GM03348 (cell line): ENCODE data around the gene GMPPB.
A peak's percentile ranks its signal among the peaks of the same experiment; 100 is the strongest.
"Not testable (repeated sequence)": the region's sequence is repeated elsewhere in the genome, so short reads cannot be mapped to it uniquely, and the experiment has no call there.

Source experiments
- DNase-seq: peaks from one replicate; pipeline ENCODE4 v3.0.0; 2012; ENCODE audit warnings: low spot score

Gene GMPPB

DNA sequence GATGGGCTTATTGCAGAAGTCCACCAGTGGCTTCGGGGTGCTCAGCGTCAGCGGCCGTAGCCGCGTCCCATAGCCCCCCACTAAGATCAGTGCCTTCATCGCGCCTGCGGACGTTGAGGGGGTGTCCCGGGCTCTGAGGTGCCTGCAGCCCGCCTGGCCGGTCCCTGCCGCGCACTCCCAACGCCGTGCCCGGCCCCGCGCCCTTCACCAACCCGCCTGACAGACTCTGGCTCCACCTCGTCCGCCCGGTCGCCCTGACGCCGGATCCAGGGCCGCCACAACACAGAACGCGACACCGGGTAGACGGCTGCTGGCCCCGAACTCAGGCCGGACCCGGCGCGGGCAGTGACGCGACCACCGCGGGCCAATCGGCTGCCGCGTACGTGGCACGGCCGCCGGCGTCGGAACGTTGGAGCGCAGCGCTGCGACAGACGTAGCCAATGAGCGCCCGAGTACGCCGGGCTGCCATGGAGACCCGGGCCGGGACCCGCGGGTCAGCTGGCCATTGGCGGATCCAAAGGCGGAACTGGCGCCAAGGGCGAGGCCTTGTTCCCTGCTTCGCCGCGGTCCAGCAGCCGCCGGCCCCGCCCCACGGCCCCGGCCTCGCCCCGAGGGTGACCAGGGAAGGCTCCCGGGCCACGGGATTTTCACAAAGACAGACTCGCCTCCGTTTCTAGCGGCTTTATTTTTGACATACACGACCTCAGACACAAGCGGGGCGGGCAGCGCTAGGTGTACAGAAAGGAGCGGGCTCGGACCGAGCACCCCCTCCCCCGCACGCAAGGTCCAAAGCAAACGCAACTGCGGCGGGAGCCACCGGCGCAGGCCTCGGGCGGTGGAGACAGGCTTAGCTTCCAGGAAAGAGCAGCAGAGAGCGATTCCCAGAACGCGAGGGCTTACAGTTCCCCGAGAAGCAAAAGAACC is at the start of gene GMPPB:
GMPPB (minus strand) TSS at position 324 of the 924 bp plus-strand sequence; CDS start at position 99, 225 bp downstream.
- peak; percentile 100 for DNase-seq

DNA sequence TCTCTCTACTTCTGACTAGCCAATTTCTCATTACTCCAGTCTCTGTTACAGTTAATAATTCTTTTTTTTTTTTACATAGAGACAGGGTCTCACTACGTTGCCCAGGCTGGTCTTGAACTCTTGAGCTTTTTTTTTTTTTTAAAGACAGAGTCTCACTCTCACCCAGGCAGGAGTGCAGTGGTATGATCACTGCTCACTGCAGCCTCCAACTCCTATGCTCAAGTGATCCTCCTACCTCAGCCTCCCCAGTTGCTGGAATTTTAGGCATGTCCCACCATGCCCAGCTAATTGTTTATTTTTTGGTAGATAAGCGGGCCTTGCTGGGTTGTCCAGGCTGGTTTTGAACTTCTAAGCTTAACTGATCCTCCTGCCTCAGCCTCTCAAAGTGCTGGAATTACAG is 49.0 kb upstream of the GMPPB start:
- no peak for DNase-seq

DNA sequence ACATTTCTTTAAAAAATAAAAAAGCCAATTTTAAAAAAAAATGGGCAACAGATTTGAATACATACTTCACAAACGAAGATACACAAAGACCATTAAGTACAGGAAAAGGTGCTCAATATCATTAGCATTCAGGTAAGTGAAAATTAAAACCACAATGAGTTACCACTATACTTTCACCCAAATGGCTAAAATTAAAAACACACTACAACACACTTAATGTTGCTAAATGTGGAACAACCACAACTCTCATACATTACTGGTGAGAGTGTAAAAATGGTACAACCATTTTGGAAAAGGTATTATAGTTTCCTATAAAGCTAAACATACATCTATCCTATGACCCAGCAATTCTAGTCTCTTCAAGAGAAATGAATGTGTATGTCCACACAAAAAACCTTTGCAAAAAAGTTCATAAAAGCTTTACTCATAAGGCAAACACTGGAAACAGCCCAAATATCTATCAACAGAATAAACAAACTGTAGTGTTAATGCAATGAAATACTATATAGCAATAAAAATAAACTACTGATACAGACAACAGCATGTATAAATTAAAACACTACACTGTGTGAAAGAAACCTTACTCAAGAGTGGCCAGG is 47.7 kb upstream of the GMPPB start:
- no peak for DNase-seq

DNA sequence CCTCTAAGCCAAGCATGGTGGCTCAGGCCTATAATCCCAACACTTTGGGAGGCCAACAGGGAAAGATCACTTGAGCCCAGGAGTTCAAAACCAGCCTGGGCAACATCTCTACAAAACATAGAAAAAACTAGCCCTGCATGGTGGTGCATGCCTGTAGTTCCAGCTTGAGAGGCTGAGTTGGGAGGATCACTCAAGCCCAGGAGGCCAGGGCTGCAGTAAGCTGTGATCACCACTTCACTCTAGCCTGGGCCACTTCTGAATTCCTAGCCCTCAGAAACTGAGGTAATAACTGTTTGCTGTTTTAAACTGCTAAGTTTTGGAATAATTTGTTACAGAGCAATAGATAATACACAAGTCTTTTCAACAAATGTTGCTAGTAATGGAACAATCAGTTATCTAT is 46.2 kb upstream of the GMPPB start:
- DNase-seq: no peak

DNA sequence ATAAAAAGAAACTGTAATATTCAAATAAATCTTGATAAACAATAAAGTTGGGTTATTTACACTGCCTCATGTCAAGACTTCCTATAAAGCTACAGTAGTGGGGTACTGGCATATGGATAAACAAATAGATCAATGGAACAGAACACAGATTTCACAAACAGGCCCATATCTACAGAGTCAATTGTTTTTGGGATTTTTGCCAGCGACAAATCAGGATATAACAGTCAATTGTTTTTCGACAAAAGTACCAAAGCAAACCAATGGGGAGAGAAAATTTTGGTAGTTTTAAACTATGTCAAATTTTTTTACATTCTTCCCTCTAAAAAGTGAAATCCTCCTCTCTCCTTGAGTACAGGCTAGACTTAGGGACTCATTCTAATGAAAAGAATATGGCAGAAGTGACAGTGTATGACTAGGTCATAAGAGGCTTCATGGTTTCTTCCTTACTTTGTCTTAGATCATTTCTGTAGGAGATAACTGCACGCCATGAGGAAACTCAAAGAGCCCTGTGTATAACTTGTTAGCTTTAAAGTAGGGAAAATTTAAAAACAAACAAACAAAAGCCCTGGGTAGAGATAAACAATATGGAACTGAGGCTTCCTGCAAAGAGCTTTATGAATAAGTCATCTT is 45.6 kb upstream of the GMPPB start:
- DNase-seq: no peak

DNA sequence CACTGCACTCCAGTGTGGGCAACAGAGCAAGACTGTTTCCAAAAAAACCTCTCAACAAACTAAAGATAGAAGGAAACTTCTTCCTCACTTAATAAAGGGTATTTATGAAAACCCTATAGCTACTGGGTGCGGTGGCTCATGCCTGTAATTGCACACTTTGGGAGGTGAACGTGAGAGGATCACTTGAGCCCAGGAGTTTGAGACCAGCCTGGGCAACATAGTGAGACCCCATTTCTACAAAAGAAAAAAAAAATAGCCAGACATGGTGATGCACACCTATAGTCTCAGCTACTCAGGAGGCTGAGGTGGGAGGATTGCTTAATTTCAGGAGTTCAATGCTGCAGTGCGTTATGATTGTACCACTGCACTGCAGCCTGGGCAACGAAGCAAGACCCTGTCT is 40.2 kb upstream of the GMPPB start:
- no peak for DNase-seq

DNA sequence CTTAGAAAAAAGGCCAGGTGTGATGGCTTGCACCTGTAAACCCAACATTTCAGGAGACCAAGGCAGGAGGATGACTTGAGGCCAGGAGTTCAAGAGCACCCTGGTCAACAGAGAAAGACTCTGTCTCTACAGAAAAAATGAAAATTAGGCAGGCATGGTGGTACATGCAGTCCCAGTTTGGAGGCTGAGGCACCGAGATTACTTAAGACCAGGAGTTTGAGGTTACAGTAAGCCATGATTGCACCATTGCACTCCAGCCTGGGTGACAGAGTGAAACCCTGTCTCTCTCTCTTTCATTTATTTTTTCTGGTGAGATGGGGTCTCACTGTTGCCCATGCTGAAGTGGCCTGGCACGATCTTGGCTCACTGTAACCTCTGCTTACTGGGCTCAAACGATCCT is 37.9 kb upstream of the GMPPB start:
- no peak for DNase-seq

DNA sequence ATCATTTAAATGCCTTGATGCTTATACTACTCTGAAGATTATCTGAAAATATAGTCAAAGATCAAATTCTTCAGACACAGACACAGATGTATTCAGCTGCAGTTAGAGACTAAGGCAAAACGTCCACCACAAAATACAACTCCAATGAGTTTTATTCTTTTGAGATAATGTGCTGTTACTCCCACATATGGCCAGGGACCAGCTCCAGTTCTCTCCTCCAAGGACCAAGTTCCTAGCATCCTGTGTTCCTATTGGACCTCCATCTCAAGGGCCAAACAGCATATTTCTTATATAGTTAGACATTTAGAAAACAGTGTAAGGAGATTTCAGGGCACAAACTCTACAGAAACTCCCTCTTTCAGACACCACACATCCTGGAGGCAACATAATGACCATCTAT is 35.5 kb upstream of the GMPPB start:
- DNase-seq: no peak

DNA sequence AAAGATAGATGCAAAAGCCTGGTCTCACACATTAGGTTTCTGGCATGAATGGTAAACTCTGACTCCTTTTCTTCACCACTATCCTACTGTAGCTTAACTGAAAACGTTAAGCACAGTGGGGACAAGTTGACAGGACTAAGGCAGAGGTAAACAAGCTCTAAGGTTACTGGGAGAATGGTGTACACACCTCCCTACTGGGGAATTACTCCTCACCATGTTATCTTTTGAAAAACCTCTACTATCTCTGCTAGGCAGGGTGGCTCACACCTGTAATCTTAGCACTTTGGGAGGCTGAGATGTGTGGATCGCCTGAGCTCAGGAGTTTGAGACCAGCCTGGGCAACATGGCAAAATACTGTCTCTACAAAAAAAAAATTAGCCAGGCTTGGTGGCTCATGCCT is 33.4 kb upstream of the GMPPB start:
- DNase-seq: no peak

DNA sequence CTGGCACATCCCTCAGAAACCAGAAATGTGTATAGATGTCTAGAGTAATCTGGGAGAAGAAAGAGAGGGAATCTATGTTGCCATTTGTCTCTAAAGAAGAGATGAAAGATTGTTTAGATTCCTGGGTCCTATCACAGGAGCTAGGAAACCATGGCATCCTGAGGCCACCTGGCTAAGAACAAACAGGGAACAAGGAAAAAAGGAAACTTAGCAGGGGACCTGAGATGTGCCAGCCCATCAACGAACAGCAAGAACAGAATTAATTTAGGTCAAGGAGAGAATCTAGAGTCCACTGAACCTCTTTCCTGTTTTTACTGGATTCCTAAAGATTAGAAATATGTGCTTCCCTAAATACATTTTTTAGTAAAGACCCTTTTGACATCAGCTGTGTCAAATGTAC is 32.3 kb upstream of the GMPPB start:
- DNase-seq: no peak

DNA sequence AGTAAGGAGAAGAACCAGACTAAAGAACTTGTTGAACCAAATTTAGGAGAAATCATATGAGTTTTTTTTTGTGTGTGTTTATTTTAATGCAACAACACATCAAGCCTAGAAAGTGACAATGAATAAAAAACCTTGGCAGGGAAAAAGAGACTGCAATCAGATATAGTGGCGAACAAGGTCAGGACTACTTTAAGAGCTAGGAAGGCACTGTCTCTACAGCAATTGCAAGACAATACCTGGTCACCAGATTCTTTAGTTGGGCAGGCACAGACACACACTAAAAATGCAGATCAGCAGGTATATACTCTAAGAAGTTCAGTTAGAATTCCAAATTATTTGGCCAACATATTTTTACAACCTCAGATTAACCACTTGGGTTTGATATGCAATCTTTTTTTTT is 30.8 kb upstream of the GMPPB start:
- DNase-seq: no peak

DNA sequence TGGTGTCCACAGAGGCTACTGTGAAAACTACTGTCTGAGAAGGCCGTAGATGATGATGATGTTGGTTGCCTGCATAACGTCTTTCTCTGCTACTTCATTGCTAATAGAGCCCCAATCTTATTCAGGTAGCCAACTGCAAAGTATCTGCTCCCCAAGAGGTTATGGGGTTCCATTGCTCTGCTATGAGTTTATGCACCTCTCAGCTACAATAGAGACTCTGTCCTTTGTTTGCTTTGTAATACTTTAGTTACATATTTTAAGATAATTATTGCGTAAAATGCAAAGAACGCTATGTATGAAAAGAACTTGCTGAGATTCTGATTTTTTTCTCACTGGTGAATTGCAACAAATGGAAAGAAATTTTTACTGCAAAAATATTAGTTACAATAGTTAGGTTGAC is 27.8 kb upstream of the GMPPB start:
- DNase-seq: no peak

DNA sequence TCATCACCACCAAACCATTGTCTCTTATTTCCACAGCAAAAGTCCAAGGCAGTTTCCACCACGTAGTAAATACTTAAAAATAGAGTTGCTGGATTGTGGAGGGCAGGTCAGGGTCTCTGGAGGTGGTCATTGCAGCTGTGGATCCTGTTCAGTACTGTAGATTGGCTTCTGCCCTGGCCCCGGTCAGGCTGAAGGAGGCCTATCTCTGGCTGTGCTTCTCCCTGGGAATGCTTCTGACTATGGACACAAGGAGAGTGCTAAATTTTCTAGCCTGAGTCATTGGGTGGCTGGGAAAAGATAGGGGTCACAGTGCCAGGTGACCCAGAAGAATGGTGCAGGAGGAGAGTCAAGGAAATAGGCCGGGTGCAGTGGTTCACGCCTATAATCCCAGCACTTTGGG is 26.3 kb upstream of the GMPPB start:
- no peak for DNase-seq

DNA sequence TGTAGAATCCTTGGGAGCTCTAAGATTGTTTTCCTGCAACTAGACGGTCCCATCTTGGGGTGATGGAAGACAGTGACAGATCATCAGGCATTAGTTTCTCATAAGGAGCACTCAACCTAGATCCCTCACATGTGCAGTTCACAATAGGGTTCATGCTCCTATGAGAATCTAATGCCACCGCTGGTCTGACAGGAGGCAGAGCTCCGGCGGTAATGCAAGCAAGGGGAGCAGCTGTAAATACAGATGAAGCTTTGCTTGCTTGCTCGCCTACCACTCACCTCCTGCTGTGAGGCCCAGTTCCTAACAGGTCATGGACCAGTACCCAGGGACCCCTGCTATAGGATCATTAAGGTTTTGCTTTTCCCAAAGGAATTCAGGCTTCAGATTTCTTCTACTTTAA is 25.1 kb upstream of the GMPPB start:
- not testable (repeated sequence) for DNase-seq

DNA sequence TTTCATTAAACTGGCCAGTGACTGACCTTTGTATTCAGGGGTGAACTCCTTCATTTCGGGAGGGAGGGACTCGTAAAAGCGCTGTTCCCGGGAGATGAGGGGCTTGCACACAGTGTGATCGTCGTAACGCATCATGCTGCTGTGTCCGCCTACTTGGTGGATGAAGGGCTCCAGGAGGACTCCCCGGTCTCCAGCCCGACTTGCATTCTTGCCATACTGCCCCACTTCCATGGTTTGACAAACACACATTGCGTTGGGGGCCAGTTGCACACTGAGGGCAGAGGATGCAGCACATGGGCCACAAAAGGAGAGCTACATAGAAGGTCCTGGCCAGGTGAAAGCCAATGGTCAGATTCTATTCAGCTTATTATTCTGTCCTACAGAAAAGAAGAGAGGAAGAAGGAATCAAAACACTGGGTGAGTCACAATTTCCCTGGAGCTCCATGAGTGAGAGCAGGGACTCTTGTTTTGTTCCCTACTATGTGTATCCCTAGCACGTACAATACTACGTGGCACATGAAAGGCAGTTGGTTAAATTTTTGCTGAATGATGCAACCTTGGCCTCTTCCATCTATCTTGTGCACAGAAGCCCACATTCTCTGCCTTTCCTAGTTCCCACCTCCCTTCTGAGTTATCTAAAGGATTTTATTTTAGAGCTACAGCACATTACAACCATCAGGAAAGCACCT is 24.2 kb upstream of the GMPPB start:
- DNase-seq: no peak

DNA sequence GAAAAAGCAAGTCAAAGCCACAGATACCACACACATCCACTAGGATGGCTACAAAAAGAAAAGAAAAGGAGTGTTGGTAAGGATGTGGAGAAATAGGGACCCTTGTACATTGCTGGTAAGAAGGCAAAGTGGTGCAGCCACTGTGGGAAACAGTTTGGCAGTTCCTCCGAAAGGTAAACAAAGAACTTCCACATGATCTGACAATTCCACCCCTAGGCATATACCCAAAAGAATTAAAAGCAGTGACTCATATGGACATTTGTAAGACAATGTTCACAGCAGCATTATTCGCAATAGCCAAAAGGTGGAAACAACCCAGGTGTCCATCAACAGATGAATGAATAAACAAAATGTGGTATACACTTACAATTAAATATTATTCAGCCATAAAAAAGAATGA is 22.2 kb upstream of the GMPPB start:
- no peak for DNase-seq

DNA sequence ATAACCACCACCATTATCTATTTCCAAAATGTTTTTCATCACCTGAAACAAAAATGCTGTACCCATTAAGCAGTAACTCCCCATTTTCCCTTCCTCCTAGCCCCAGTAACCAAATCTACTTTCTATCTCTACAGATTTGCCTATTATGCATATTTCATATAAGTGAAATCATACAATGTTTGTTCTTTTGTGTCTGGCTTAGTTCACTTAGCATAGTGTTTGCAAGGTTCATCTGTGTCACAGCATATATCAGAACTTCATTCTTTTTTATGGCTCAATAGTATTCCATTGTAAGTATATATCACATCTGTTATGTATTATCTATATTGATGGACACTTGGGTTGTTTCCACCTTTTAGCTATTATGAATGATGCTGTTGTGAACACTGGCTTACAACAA is 16.7 kb upstream of the GMPPB start:
- no peak for DNase-seq

DNA sequence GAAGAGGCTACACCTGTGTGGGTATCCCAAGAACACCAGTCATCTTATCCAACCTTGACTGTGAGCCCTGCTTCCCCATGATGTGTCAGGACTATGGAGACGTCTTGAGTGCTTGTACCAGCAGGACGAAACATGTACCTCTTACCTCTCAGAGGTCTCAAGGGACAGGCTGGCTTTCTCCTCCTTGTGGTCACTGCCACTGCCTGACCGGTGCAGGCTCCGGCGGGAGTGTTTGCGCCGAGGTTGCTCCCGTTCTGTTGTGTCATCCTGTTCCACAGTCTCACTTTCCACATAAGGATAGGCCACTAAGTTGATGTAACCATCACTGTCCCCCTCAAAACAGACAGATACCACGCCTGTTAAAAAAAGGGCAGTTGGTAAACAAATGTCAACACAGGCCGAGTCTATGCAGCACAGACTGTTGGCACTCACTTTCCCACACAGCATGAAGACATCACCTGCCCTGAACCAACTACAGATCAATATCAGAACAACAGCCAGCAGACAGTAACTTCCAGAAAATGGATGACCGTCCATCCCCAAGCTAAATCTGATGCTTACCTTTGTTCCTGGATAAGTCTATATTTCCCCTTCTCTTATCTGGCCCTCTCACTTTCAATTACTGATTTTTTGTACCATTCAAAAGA is 14.4 kb upstream of the GMPPB start:
- no peak for DNase-seq

DNA sequence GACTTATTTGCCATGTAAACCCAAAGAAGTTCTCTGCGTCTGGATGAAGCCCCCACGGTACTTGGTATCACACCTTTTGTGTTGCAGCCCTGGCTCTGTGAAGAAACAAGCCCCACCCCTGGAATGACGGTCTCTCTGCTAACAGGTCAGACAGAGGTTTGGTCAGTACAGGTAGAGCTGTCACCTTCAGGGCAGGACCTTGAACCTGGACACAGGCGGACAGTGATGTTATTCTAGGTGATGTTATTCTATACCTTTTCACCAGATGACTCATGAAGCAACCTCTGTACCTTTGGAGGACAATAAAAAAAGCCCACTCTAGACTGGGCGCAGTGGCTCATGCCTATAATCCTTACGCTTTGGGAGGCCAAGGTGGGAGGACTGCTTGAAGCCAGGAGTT is 11.0 kb upstream of the GMPPB start:
- DNase-seq: no peak

DNA sequence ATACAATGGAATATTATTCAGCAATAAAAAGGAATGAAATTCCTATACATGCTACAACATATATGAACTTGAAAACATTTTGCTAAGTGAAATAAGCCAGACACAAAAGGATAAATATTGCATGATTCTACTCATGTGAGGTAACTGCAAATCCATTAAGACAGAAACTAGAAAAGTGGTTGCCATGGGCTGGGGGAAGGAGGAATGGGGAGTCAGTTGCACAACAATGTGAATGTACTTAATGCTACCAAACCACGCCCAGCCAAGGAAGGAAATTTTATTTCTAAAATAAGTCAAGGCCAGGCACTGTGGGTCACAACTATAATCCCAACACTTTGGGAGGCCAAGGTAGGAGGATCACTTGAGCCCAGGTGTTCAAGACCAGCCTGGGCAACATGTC is 9.8 kb upstream of the GMPPB start:
- DNase-seq: no peak

DNA sequence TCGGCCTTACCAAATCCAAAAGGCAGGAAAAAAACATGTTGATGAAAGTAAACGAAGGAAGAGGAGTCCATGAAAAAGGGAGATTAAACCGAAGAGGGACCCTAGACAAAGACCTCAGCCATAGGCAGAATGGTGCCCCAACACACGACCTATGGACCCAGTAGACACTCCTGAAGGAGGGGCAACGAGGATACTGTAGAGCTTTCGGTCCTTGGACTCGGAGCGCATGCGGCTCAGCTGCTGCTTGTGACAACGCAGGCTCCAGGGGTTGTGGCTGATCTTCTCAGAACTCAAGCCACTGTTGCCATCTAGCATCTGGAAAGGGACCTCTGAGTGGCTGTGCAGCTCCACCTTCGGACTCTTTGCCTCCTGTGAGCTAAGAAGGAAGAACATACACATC is 8.8 kb upstream of the GMPPB start:
- DNase-seq: no peak

DNA sequence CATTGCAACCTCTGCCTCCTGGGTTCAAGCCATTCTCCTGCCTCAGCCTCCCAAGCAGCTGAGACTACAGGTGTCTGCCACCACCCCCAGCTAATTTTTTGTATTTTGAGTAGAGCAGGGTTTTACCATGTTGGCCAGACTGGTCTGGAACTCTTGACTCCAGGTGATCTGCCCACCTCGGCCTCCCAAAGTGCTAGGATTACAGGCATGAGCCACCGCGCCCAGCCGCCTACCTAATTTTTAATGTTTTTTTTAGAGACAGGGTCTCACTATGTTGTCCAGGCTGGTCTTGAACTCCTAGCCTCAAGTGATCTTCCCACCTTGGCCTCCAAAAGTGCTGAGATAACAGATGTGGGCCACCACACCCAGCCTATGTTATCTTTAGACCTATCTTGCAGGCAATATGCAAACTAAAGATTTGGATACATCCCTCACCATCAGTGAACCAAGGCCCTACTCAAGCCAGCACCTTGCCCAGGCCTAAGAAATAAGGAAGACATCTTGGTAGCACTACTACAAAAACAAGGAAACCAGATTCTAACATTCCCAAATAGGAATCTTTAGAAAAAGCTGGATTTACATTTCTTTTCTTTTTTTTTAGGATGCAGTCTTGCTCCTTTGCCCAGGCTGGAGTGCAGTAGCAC is 6.3 kb upstream of the GMPPB start:
- no peak for DNase-seq
